Measurements from ENCODE around the gene CACNA1I. TPM values are rescaled to one million over a fixed set of nuclear protein-coding genes. Genes with fewer than 3 reads are reported as not detected.

CACNA1I gene
- total RNA-seq, 6 experiments from 2014 or later, result 0.06 TPM; not detected in 5

DNA sequence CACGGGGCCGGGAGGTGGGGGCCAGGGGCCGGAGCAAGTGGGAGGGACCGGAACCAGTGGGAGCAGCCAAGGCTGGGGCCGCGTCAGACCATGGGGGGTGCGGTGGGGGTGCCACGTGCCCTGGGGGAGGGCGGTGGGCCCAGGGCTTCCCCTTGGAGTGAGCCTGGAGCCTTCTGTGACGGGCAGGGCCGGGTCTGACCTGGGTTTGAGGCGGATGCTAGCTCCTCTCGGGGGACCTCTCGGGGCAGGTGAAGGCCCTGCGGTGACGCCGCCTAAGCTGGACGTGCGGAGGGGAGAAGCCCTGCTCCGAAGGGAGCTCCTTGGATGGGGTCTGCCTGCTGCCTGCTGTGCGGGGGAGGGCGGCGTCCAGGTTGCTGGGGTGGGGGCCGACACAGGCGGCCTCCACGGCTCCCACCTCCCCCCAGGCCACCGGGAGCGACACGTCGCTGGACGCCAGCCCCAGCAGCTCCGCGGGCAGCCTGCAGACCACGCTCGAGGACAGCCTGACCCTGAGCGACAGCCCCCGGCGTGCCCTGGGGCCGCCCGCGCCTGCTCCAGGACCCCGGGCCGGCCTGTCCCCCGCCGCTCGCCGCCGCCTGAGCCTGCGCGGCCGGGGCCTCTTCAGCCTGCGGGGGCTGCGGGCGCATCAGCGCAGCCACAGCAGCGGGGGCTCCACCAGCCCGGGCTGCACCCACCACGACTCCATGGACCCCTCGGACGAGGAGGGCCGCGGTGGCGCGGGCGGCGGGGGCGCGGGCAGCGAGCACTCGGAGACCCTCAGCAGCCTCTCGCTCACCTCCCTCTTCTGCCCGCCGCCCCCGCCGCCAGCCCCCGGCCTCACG, 115.0 kb downstream of the CACNA1I start:
- H3K4me3 ChIP-seq, result no peak overlapping the region
- no peaks in the 10 kb centered on the region for H3K27me3 ChIP-seq
- H3K4me1 ChIP-seq, result no peaks in the 10 kb centered on the region
- no peak for DNase-seq
- no peaks in the 10 kb centered on the region for H3K36me3 ChIP-seq
- H3K27ac ChIP-seq, result no peak overlapping the region
- intact Hi-C loops (cut with DNase I), result no loop called here
- WGBS (ENCODE audit: insufficient coverage, low coverage, low lambda C conversion rate, missing lambda C conversion rate), result 0% methylated on average over 2 of the region's 77 CpGs
- no peak for ATAC-seq
- TF ChIP-seq, protein P1, sequence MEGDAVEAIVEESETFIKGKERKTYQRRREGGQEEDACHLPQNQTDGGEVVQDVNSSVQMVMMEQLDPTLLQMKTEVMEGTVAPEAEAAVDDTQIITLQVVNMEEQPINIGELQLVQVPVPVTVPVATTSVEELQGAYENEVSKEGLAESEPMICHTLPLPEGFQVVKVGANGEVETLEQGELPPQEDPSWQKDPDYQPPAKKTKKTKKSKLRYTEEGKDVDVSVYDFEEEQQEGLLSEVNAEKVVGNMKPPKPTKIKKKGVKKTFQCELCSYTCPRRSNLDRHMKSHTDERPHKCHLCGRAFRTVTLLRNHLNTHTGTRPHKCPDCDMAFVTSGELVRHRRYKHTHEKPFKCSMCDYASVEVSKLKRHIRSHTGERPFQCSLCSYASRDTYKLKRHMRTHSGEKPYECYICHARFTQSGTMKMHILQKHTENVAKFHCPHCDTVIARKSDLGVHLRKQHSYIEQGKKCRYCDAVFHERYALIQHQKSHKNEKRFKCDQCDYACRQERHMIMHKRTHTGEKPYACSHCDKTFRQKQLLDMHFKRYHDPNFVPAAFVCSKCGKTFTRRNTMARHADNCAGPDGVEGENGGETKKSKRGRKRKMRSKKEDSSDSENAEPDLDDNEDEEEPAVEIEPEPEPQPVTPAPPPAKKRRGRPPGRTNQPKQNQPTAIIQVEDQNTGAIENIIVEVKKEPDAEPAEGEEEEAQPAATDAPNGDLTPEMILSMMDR (IDR thresholded peaks at IDR 0.05), result no peak
- TF ChIP-seq POLR2A (IDR thresholded peaks at IDR 0.05), result no peak
- no peaks in the 10 kb centered on the region for H3K9me3 ChIP-seq

DNA sequence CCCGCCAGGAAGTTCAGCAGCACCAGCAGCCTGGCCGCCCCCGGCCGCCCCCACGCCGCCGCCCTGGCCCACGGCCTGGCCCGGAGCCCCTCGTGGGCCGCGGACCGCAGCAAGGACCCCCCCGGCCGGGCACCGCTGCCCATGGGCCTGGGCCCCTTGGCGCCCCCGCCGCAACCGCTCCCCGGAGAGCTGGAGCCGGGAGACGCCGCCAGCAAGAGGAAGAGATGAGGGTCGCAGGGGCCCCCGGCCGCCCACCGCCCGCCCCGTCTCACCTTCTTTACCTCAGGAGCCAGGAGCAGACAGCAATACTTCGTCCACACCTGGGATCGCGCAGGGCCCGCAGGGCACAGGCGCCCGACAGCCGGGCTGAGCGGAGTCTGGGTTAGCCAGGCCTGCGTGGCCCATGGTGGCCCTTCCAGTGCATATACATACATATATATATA, 115.6 kb downstream of the CACNA1I start:
- intact Hi-C loops (cut with DNase I), result no loop called here
- WGBS (ENCODE audit: insufficient coverage, low coverage, low lambda C conversion rate, missing lambda C conversion rate), result 93% methylated on average over 3 of the region's 39 CpGs
- Histone ChIP-seq H3K27me3 (no peaks in the 10 kb centered on the region), H3K9me3 (no peaks in the 10 kb centered on the region), H3K4me3 (no peak overlapping the region), H3K36me3 (no peaks in the 10 kb centered on the region), H3K4me1 (no peaks in the 10 kb centered on the region), H3K27ac (no peak overlapping the region)
- ATAC-seq (no peak), DNase-seq (no peak)
- TF ChIP-seq POLR2A (IDR thresholded peaks at IDR 0.05), result no peak
- TF ChIP-seq, protein P1 (IDR thresholded peaks at IDR 0.05), result no peak

GRCh38 chr22:39686776-39687525, 116.4 kb downstream of the CACNA1I start:
- H3K27me3 ChIP-seq, result no peaks in the 10 kb centered on the region
- DNase-seq, result no peak
- H3K9me3 ChIP-seq, result no peaks in the 10 kb centered on the region
- ATAC-seq, result no peak
- no peaks in the 10 kb centered on the region for H3K36me3 ChIP-seq
- no CpG with 5 or more reads among the region's 17 CpGs for WGBS (ENCODE audit: insufficient coverage, low coverage, low lambda C conversion rate, missing lambda C conversion rate)
- TF ChIP-seq, protein P1 (IDR thresholded peaks at IDR 0.05), result no peak
- no peak for TF ChIP-seq POLR2A (IDR thresholded peaks at IDR 0.05)
- no peak overlapping the region for H3K27ac ChIP-seq
- intact Hi-C loops (cut with DNase I), result no loop called here
- no peaks in the 10 kb centered on the region for H3K4me1 ChIP-seq
- H3K4me3 ChIP-seq, result no peak overlapping the region

GRCh38 chr22:39688186-39688785, 117.7 kb downstream of the CACNA1I start:
- H3K27me3 ChIP-seq, result no peaks in the 10 kb centered on the region
- 13% methylated on average over 1 of the region's 13 CpGs for whole genome bisulfite sequencing (ENCODE audit: insufficient coverage, low coverage, low lambda C conversion rate, missing lambda C conversion rate)
- intact Hi-C loops (cut with DNase I), result no loop called here
- TF ChIP-seq POLR2A (IDR thresholded peaks at IDR 0.05), result no peak
- TF ChIP-seq, protein P1 (IDR thresholded peaks at IDR 0.05), result no peak
- no peaks in the 10 kb centered on the region for H3K9me3 ChIP-seq
- no peak overlapping the region for H3K4me3 ChIP-seq
- ATAC-seq (no peak), DNase-seq (no peak)
- no peak overlapping the region for H3K27ac ChIP-seq
- H3K36me3 ChIP-seq, result no peaks in the 10 kb centered on the region
- no peaks in the 10 kb centered on the region for H3K4me1 ChIP-seq
